Fibroblast of the conjunctiva (primary cell): Measurements from ENCODE around the gene DIO3.

Experiments
- DNase-seq: peaks from one replicate; pipeline ENCODE4 v3.0.0-alpha.2; 2010; ENCODE audit warnings: low read depth

The DIO3 gene

DNA sequence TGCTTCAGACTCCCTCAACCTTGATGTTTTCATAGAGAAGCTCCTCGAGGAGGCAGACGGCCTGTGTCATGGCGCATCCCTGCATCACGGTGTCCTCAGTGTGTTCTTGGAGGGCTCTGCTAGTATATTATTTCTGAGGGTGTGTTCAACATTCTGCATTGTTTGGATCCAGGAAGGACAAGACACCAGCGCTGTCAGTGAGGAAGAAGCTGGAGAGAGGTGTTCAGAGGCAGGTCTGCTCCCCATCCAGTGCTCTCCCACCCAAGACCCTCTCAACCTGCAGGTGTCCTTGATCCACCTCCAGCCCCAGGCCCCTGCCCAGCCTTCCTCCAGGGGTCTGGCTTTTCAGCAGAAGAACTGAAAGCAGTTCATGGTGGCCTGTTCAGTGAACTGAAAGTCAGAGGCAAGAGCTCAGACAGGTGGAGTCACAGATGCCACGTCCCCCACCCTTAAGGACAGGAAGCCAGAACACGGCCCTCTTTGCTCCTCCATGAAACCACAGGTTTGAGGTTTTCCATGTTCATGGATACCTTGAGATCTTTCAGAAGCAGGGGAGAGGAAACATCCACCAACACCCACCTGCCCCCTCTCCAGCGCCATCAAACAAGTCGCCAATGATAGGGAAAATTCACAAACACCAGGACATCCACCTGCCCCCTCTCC is 37.4 kb downstream of the DIO3 start:
- no peak for DNase-seq

DNA sequence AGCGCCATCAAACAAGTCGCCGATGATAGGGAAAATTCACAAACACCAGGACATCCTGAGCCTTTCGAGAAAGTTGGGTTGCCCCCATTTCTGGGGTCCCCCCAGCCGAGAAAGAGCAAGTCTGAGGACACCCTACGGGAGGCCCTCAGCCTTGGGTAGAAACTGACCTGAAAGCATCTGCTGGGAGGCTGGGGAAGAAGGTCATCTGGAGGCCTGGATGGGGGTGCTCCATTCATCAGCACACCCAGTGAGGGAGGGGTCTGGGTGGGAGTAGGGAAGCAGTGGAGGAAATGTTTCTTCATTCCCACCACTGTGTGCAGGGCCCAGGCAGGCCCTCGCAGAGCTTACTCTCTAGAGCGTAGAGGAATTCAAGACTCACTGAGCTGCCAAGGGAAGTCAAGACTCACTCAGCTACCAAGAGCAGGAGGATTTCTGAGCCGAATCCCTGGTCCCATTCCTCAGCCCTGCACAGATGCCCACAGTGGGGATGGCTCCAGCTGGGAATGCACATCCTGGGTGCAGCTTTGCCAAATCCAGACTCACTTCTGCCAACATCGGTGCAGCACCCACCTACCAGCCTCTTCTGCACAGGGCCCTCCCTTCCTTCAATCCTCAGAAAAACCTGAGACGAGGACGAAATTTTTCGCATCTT is 38.1 kb downstream of the DIO3 start:
- no peak for DNase-seq

- no peak for DNase-seq
Measured at GRCh38 chr14:101600336-101600890, 39.1 kb downstream of the DIO3 start.

- DNase-seq, result no peak
Measured at GRCh38 chr14:101600891-101601605, 39.8 kb downstream of the DIO3 start.

DNA sequence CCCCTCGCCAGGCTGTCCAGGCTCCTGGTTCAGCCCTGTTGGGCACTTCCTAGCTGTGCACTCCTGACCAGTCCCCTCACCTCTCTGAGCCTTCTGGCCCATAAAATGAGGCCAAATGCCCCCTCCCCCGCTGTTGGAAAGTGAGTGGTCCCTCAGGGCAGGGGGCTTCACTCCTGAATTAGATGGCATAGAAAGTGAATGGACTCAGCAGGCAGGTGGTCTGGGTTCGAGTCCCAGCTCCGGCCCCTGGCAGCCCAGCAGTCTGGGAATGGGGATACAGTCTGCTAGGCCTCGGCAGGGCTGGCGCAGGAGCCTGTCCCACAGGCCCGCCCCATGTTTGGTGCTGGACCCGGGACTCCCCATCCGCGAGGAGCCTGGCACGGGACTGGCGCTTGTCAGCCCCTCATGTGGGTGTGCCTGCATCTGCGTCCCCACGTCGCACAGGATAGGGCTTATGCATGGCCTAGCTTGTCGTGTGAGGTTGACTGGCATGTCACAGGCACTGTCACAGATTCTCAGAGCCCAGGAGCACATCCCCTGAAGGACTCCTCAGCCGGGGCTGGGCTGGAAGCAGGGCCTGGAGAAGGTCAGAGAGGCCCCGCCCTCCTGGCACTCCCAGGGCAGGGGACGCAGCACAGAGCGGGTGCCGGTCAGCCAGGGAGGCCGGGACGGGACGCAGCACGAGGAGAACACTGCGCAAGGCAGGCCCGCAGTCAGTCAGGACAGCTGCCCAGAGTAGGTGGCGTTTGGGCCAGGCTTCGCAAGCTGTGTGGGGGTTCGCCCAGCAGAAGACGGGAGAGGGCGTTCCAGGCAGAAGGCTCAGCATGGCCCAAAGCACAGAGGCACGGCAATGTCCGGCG is 40.5 kb downstream of the DIO3 start:
- no peak for DNase-seq

GRCh38 chr14:101602466-101602840 is 41.2 kb downstream of the DIO3 start:
- DNase-seq, result no peak

- no peak for DNase-seq
Measured at GRCh38 chr14:101603096-101603495, 41.8 kb downstream of the DIO3 start.

GRCh38 chr14:101604228-101604934 is 43.1 kb downstream of the DIO3 start:
- DNase-seq, result no peak

DNA sequence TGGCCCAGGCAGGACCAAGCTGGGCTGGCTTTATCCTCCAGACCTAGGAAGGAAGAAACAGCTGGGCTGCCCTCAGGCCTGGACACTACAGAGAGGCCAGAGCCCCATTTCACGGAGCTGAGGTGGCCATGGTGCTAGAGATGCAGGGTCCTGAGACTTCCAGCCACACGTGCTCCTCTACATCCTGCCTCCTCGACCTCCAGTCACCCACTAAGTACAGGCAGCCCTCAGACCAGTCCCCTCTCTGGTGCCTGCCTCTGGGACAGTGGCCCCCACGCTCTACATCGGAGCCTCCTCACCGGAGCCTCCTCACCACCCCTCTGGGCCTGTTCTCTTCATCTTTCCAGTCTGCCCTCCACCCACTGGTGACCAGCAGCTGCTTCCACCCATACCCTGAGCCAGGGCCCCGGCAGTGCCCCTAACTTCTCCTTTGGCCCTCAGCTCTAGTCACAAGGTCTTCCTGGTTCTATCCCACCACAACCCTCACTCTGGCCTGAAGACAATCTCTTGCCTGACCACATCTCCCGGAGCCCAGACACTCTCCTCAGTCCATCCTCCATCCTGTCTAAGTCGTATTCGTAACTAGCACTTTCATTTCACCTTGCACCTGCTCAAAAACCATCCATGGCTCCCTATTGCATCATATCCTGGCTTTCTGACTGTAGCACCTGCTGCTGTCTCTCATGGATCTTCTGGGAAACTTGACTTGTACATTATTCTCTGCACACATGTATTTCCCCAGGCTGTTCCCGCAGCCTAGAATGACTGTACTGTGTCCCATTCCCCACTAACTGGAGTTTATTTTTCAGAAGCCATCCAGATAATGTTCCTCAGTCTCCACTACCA is 43.9 kb downstream of the DIO3 start:
- DNase-seq, result no peak

DNA sequence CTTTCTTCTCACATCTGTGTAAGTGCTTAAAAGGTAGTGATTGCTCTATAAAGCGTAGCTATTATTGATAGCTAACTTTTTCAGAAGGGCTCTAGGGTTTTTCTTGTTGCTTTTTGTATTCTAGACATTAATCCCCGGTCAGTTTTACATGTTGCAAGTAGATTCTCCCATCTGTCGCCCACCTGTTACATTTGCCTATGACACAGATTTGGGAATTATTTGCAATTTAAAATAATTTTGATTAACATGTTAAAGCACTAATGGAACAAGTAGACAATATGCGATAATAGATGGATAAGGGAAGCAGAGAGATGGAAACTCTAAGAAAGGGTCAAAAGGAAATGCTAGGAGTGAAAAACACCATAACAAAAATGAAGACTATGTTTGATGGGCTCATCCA is 44.5 kb downstream of the DIO3 start:
- DNase-seq, result no peak
